Measurements from ENCODE around the gene MT1B.

Gene MT1B

DNA sequence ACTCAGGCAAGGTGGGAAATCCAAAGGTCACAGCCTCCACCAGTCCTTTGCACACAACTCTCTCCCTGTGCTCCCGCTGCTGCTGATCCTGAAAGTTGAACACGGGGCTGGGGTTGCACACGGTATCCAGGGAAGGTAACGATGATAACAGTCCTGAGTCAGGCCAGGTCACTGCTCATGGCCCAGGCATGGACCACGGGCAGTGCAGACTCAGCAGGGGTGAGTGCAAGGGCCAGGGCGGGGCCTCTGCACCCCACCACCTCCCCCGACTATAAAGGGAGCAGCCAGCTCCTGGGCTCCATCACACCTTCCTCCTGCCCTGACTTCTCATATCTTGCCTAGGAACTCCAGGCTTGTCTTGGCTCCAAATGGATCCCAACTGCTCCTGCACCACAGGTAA lies at the start of gene MT1B:
Gene MT1B, plus strand, starts transcription at position 301 of the 400 bp plus-strand sequence. Its CDS starts 68 bp downstream, at position 369.
- no peak within 1 kb of the TSS for H3K4me3 ChIP-seq (ENCODE audit: low read depth, low read length, poor library complexity, severe bottlenecking)
- H3K4me2 ChIP-seq (ENCODE audit: low read length) = no peak within 1 kb of the TSS
- H3K9me2 ChIP-seq (ENCODE audit: low read depth, low read length) = no peaks in the 10 kb centered on the region
- H2AFZ ChIP-seq (ENCODE audit: low read length) = no peak within 1 kb of the TSS
- no peaks in the 10 kb centered on the region for H3F3A ChIP-seq (ENCODE audit: insufficient read depth, low read length)
- H3K9ac ChIP-seq (ENCODE audit: low read length) = no peak within 1 kb of the TSS; the same call in 1 of the 2 replicates
- H3K27me3 ChIP-seq (ENCODE audit: insufficient read depth, low read length) = peaks cover 7% of the 10 kb centered on the region; the same call in 1 of the 2 replicates
- TF ChIP-seq, protein P1, sequence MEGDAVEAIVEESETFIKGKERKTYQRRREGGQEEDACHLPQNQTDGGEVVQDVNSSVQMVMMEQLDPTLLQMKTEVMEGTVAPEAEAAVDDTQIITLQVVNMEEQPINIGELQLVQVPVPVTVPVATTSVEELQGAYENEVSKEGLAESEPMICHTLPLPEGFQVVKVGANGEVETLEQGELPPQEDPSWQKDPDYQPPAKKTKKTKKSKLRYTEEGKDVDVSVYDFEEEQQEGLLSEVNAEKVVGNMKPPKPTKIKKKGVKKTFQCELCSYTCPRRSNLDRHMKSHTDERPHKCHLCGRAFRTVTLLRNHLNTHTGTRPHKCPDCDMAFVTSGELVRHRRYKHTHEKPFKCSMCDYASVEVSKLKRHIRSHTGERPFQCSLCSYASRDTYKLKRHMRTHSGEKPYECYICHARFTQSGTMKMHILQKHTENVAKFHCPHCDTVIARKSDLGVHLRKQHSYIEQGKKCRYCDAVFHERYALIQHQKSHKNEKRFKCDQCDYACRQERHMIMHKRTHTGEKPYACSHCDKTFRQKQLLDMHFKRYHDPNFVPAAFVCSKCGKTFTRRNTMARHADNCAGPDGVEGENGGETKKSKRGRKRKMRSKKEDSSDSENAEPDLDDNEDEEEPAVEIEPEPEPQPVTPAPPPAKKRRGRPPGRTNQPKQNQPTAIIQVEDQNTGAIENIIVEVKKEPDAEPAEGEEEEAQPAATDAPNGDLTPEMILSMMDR (IDR thresholded peaks at IDR 0.05; ENCODE audit: low read length) = no peak
- TF ChIP-seq EZH2 (IDR thresholded peaks at IDR 0.05; ENCODE audit: borderline replicate concordance, low read length) = no peak
- H3K79me2 ChIP-seq (ENCODE audit: insufficient read depth, low read length) = no peaks in the 10 kb centered on the region
- H3K36me3 ChIP-seq (ENCODE audit: insufficient read depth, low read length) = no peaks in the 10 kb centered on the region
- H3K27ac ChIP-seq (ENCODE audit: low read depth, low read length, poor library complexity, severe bottlenecking) = no peak within 1 kb of the TSS
- no peaks in the 10 kb centered on the region for H4K20me1 ChIP-seq (ENCODE audit: insufficient read depth, low read length)
- no peaks in the 10 kb centered on the region for H3K9me3 ChIP-seq (ENCODE audit: low read length)
- H3K4me1 ChIP-seq (ENCODE audit: insufficient read depth, low read length, severe bottlenecking) = peaks cover 10% of the 10 kb centered on the region

DNA sequence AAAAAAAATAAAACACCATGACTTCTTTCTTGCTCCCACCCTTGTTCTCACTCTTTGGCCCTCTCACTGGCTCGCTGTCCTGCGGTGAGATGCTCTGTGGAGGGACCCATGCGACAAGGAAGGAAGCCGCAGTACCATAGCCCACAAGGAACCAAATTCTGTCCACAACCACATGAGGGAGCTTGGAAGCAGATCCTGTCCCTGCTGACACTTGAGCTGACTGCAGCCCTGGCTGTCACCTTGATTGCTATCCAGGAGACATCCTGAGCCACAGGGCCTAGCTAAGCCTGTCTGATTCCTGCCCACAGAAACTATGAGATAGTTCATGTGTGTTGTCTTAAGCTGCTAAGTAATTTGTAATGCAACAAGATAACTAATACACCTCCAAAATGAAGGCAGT lies 48.1 kb upstream of the MT1B start:
- Histone ChIP-seq H3K4me3 (ENCODE audit: low read depth, low read length, poor library complexity, severe bottlenecking) (no peak overlapping the region), H3K79me2 (ENCODE audit: insufficient read depth, low read length) (no peaks in the 10 kb centered on the region), H3K9ac (ENCODE audit: low read length) (no peak overlapping the region), H3K9me2 (ENCODE audit: low read depth, low read length) (no peaks in the 10 kb centered on the region), H3K27ac (ENCODE audit: low read depth, low read length, poor library complexity, severe bottlenecking) (no peak overlapping the region), H3F3A (ENCODE audit: insufficient read depth, low read length) (no peaks in the 10 kb centered on the region), H3K4me1 (ENCODE audit: insufficient read depth, low read length, severe bottlenecking) (peaks cover 8% of the 10 kb centered on the region), H3K27me3 (ENCODE audit: insufficient read depth, low read length) (no peaks in the 10 kb centered on the region), H3K9me3 (ENCODE audit: low read length) (no peaks in the 10 kb centered on the region), H2AFZ (ENCODE audit: low read length) (no peak overlapping the region), H3K4me2 (ENCODE audit: low read length) (no peak overlapping the region), H3K36me3 (ENCODE audit: insufficient read depth, low read length) (no peaks in the 10 kb centered on the region), H4K20me1 (ENCODE audit: insufficient read depth, low read length) (no peaks in the 10 kb centered on the region)
- no peak for TF ChIP-seq EZH2 (IDR thresholded peaks at IDR 0.05; ENCODE audit: borderline replicate concordance, low read length)
- TF ChIP-seq, protein P1 (IDR thresholded peaks at IDR 0.05; ENCODE audit: low read length) = no peak

GRCh38 chr16:56604966-56605365 lies 46.7 kb upstream of the MT1B start:
- H3K4me3 ChIP-seq (ENCODE audit: low read depth, low read length, poor library complexity, severe bottlenecking) = no peak overlapping the region
- H4K20me1 ChIP-seq (ENCODE audit: insufficient read depth, low read length) = no peaks in the 10 kb centered on the region
- no peaks in the 10 kb centered on the region for H3K27me3 ChIP-seq (ENCODE audit: insufficient read depth, low read length)
- no peak overlapping the region for H3K4me2 ChIP-seq (ENCODE audit: low read length)
- no peaks in the 10 kb centered on the region for H3K79me2 ChIP-seq (ENCODE audit: insufficient read depth, low read length)
- no peaks in the 10 kb centered on the region for H3K36me3 ChIP-seq (ENCODE audit: insufficient read depth, low read length)
- no peaks in the 10 kb centered on the region for H3K9me3 ChIP-seq (ENCODE audit: low read length)
- H2AFZ ChIP-seq (ENCODE audit: low read length) = no peak overlapping the region
- peaks cover 22% of the 10 kb centered on the region for H3K4me1 ChIP-seq (ENCODE audit: insufficient read depth, low read length, severe bottlenecking)
- no peaks in the 10 kb centered on the region for H3F3A ChIP-seq (ENCODE audit: insufficient read depth, low read length)
- H3K9ac ChIP-seq (ENCODE audit: low read length) = no peak overlapping the region
- no peaks in the 10 kb centered on the region for H3K9me2 ChIP-seq (ENCODE audit: low read depth, low read length)
- TF ChIP-seq EZH2 (IDR thresholded peaks at IDR 0.05; ENCODE audit: borderline replicate concordance, low read length) = no peak
- TF ChIP-seq, protein P1 (IDR thresholded peaks at IDR 0.05; ENCODE audit: low read length) = no peak
- H3K27ac ChIP-seq (ENCODE audit: low read depth, low read length, poor library complexity, severe bottlenecking) = no peak overlapping the region
